HL-60 (cell line): ENCODE measurements around the gene MARK2.

Source experiments
- CTCF ChIP-seq: IDR thresholded peaks from one replicate; pipeline ENCODE4 v1.5.1; 2011; ENCODE audit warnings: low read length, control low read depth, inconsistent platforms; ENCODE audit not compliant: insufficient read depth
- POLR2AphosphoS5 ChIP-seq: IDR thresholded peaks from 2 replicates; pipeline ENCODE4 v1.6.1; 2012; ENCODE audit warnings: low read depth
- REST ChIP-seq: IDR thresholded peaks from 2 replicates; pipeline ENCODE4 v1.6.1; 2012; ENCODE audit warnings: low read depth; ENCODE audit not compliant: insufficient replicate concordance

- no peak for TF ChIP-seq POLR2AphosphoS5
- TF ChIP-seq CTCF: peak; percentile 51
- no peak for TF ChIP-seq REST
Observed at GRCh38 chr11:63945477-63946163, 106.7 kb downstream of the MARK2 start.
